HepG2 (cell line): ENCODE measurements around the gene KCNJ14. TPM values are rescaled to one million over a fixed set of nuclear protein-coding genes. Genes with fewer than 3 reads are reported as not detected.

Source experiments
- ATAC-seq: fragments of 200-7000 bp; cut with Tn5 transposase; 3 replicates; pipeline ENCODE4 v1.9.1; 2020; ENCODE audit warnings: mild to moderate bottlenecking, moderate library complexity
- BruUV-seq: library from RNA; stranded (reverse); fragments of 400-500 nt; replicated peaks from 2 replicates; lab custom pipeline; 2021; lab: Mats Ljungman, UMichigan
- CTCF ChIA-PET: fragments of 300-600 bp; formaldehyde crosslinking; extraction: SDS; loops from one replicate; lab custom pipeline; 2021; ENCODE audit warnings: low total read pairs, inconsistent platforms, low intra/inter-chr PET ratio; lab: Yijun Ruan, JAX
- POLR2A ChIA-PET: fragments of 350-600 bp; sonication (Branson Sonifier 250); formaldehyde crosslinking; loops from one replicate; lab custom pipeline; 2020; ENCODE audit warnings: antibody characterized with exemption, inconsistent platforms; lab: Yijun Ruan, JAX
- DNase-seq: peaks from one replicate; pipeline ENCODE4 v3.0.0-alpha.2; 2015; ENCODE audit warnings: low spot score
- FAIRE-seq: peaks from 3 replicates; lab custom pipeline; 2011; peaks lifted over from hg19 to GRCh38; lab: Jason Lieb, UNC
- H2AFZ ChIP-seq: one replicate; pipeline ENCODE4 v1.6.1; 2011; ENCODE audit warnings: low read length, inconsistent platforms
- H3K27ac ChIP-seq: fragments of 300-600 bp; 3 replicates; pipeline ENCODE4 v1.8.0; 2011; ENCODE audit warnings: mixed run types, mild to moderate bottlenecking, mixed read lengths, low read length, inconsistent platforms; ENCODE audit not compliant: insufficient read depth; ENCODE audit errors: extremely low read length
- H3K27me3 ChIP-seq, 2 experiments: fragments of 200-600 bp in 1 of 2; 2 replicates in 1 of 2; 3 replicates in 1 of 2; pipeline versions ENCODE4 v1.6.0 to v1.8.0; 2011; ENCODE audit warnings: low read length in 2 of 2, mild to moderate bottlenecking in 2 of 2, moderate library complexity in 2 of 2, inconsistent platforms in 1 of 2; ENCODE audit not compliant: insufficient read depth in 2 of 2, control insufficient read depth in 1 of 2
- H3K36me3 ChIP-seq, 2 experiments: fragments of 200-600 bp in 1 of 2; replicated peaks in 1 of 2; 2 replicates in 1 of 2; 3 replicates in 1 of 2; pipeline versions ENCODE4 v1.5.1 to v1.8.0; 2011; ENCODE audit warnings: low read length in 2 of 2, inconsistent platforms in 1 of 2; ENCODE audit not compliant: insufficient read depth in 2 of 2, control insufficient read depth in 1 of 2
- H3K4me1 ChIP-seq: 2 replicates; pipeline ENCODE4 v1.5.1; 2012; ENCODE audit warnings: low read length, inconsistent platforms; ENCODE audit not compliant: insufficient read depth
- H3K4me2 ChIP-seq: 2 replicates; pipeline ENCODE4 v1.6.0; 2011; ENCODE audit warnings: low read depth, low read length, inconsistent platforms
- H3K4me3 ChIP-seq, 3 experiments: fragments of 200-600 bp in 1 of 3; sonication (generic), shearing (Covaris generic) in 1 of 3; replicated peaks in 1 of 3; 2 replicates each; pipeline ENCODE4 v1.5.1; 2011 to 2016; ENCODE audit warnings: low read length in 3 of 3, inconsistent platforms in 2 of 3, low read depth in 2 of 3, mild to moderate bottlenecking in 2 of 3, control low read depth in 1 of 3, mixed read lengths in 1 of 3; ENCODE audit not compliant: insufficient read depth in 1 of 3
- H3K79me2 ChIP-seq: one replicate; pipeline ENCODE4 v1.6.1; 2011; ENCODE audit warnings: low read length, inconsistent platforms; ENCODE audit not compliant: insufficient read depth
- H3K9ac ChIP-seq: 2 replicates; pipeline ENCODE4 v1.6.0; 2011; ENCODE audit warnings: mild to moderate bottlenecking, low read depth, low read length, inconsistent platforms; ENCODE audit not compliant: insufficient read depth
- H3K9me3 ChIP-seq: 2 replicates; pipeline ENCODE4 v1.5.1; 2012; ENCODE audit warnings: mild to moderate bottlenecking, low read length
- H4K20me1 ChIP-seq: 2 replicates; pipeline ENCODE4 v1.6.0; 2011; ENCODE audit warnings: inconsistent platforms, mild to moderate bottlenecking, low read length, moderate library complexity; ENCODE audit not compliant: insufficient read depth
- AKAP8 ChIP-seq: sonication (generic); formaldehyde crosslinking; IDR thresholded peaks from 2 replicates; pipeline ENCODE4 v1.5.1; 2020; ENCODE audit warnings: mild to moderate bottlenecking, missing genetic modification reagents
- CAMTA2 ChIP-seq: sonication (generic); formaldehyde crosslinking; IDR thresholded peaks from 2 replicates; pipeline ENCODE4 v1.4.0; 2020; ENCODE audit warnings: mild to moderate bottlenecking, missing genetic modification reagents, borderline replicate concordance
- GATAD2A ChIP-seq: IDR thresholded peaks from 2 replicates; pipeline ENCODE4 v1.6.1; 2016
- KDM4B ChIP-seq: sonication (generic); formaldehyde crosslinking; IDR thresholded peaks from 2 replicates; pipeline ENCODE4 v1.4.0; 2020; ENCODE audit warnings: missing genetic modification reagents
- MBD4 ChIP-seq: IDR thresholded peaks from 2 replicates; pipeline ENCODE4 v1.6.1; 2012; ENCODE audit warnings: low read length, inconsistent platforms, borderline replicate concordance
- NFIC ChIP-seq: IDR thresholded peaks from 2 replicates; pipeline ENCODE4 v1.6.1; 2012; ENCODE audit warnings: mild to moderate bottlenecking, low read length, inconsistent platforms
- SNAPC2 ChIP-seq: sonication (generic); formaldehyde crosslinking; IDR thresholded peaks from 2 replicates; pipeline ENCODE4 v1.8.1; 2022; ENCODE audit warnings: mild to moderate bottlenecking, missing genetic modification reagents
- SUZ12 ChIP-seq: fragments of 150-350 bp; IDR thresholded peaks from 2 replicates; pipeline ENCODE4 v1.6.1; 2014; ENCODE audit warnings: low read depth, low read length
- THYN1 ChIP-seq: sonication (generic); formaldehyde crosslinking; IDR thresholded peaks from 2 replicates; pipeline ENCODE4 v1.8.1; 2023; ENCODE audit warnings: low read depth, mild to moderate bottlenecking, moderate library complexity, missing genetic modification reagents, borderline replicate concordance
- ZNF12 ChIP-seq: sonication (generic); formaldehyde crosslinking; IDR thresholded peaks from 2 replicates; pipeline ENCODE4 v1.5.0; 2020; ENCODE audit warnings: missing genetic modification reagents
- ZNF180 ChIP-seq: sonication (generic); formaldehyde crosslinking; IDR thresholded peaks from 2 replicates; pipeline ENCODE4 v1.4.0; 2020; ENCODE audit warnings: low read depth, missing genetic modification reagents, borderline replicate concordance
- ZNF496 ChIP-seq: sonication (generic); formaldehyde crosslinking; IDR thresholded peaks from 2 replicates; pipeline ENCODE4 v1.8.1; 2023; ENCODE audit warnings: mild to moderate bottlenecking, moderate library complexity, missing genetic modification reagents; ENCODE audit not compliant: insufficient replicate concordance
- ZNF510 ChIP-seq: sonication (generic); formaldehyde crosslinking; IDR thresholded peaks from 2 replicates; pipeline ENCODE4 v1.4.0; 2020; ENCODE audit warnings: low read depth, mild to moderate bottlenecking, missing genetic modification reagents
- WGBS: methylation state at CpG from one replicate; pipeline ENCODE4 v1.1.6; 2017; ENCODE audit warnings: low lambda C conversion rate; 5-methylcytosine and 5-hydroxymethylcytosine counted together
- in situ Hi-C: cut with HindIII; loops from 2 replicates; pipeline ENCODE4 v1.10.0; 2017; ENCODE audit warnings: low pct_unique_long_range_greater_than_20kb; ENCODE audit not compliant: extremely low pct_ligation_motif_present
- intact Hi-C: fragments of 100-400 bp; cut with micrococcal nuclease; formaldehyde crosslinking; loops from one replicate; pipeline ENCODE4 v1.10.0; 2022; ENCODE audit not compliant: unreplicated experiment
- polyA plus RNA-seq, 8 experiments: library from polyadenylated mRNA; depleted of rRNA in 3 of 8; stranded (reverse) in 7 of 8; unstranded in 1 of 8; fragments of >200 nt; fragmentation: Illumina TruSeq in 4 of 8; extraction: Trizol in 4 of 8; gene quantifications; 2 replicates each; pipeline versions ENCODE4 v1.2.1 to v1.2.3, GENCODE V29; 2011 to 2016; ENCODE audit warnings: low read depth in 4 of 8, missing spikeins in 1 of 8, mixed read lengths in 1 of 8; ENCODE audit not compliant: insufficient read depth in 1 of 8
- total RNA-seq, 5 experiments: library from RNA; depleted of rRNA; stranded (reverse); fragments of >200 nt; fragmentation: Illumina TruSeq; extraction: Trizol; gene quantifications; 2 replicates each; pipeline ENCODE4 v1.2.3, GENCODE V29; 2016; ENCODE audit warnings: low read depth in 1 of 5
- TF ChIP-seq, protein P1 (sequence below): IDR thresholded peaks from 2 replicates; pipeline ENCODE4 v1.6.1; 2016; ENCODE audit warnings: missing compliant biosample characterization, missing genetic modification reagents, borderline replicate concordance
- TF ChIP-seq, protein P2 (sequence below): sonication (generic); formaldehyde crosslinking; conservative IDR thresholded peaks from 2 replicates; pipeline ENCODE4 v1.4.0; 2020; ENCODE audit warnings: missing genetic modification reagents
- TF ChIP-seq, protein P3 (sequence below): sonication (generic); formaldehyde crosslinking; IDR thresholded peaks from 2 replicates; pipeline ENCODE4 v1.5.1; 2020; ENCODE audit warnings: mild to moderate bottlenecking, moderate library complexity, missing genetic modification reagents

Gene KCNJ14
- total and polyA plus RNA-seq, 2 of the 13 experiments (the other 11 are each of a cell fraction or from before 2014, with no cell fraction given), result 0.20 to 0.51 TPM

DNA sequence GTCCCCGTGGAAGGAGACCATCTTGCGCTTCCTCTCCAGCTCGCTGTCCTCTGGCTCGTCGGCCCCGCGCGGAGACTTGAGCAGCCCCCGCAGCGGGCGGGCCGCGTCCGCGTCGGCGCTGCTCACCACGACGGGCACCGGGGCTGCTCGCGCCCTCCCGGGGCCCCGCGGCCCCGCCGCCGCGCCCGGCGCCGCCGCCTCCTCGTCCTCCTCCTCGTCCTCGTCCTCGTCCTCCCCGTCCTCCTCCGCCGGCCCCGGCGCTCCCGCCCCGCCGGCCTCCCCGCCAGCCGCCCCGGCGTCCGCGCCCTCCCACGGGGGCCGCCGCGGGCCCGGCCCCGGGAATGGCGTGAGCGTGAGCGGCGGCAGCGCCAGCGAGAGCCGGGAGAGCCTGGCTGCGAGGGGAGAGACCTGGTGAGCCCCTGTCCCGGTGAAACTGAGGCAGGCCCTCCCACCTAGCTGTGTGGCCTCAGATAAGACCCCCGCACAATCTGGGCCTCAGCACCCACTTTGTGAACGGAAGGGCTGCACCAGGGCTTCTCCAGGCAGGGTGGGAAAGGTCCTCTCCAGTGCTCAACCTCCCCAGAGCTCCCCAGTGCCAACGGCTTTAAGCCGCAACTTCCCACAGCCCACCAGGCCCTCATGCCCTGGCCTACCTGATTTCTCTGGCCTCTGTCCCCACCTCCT is 38.5 kb downstream of the KCNJ14 start:
- in situ Hi-C loops, result no loop called here
- no TSS peak for BruUV-seq

More for the DNA sequence above, 38.5 kb downstream of the KCNJ14 start:
- Histone ChIP-seq H3K27ac (no peak overlapping the region), H3K4me1 (peaks cover 34% of the 10 kb centered on the region), H4K20me1 (no peaks in the 10 kb centered on the region), H3K27me3 (no peaks in the 10 kb centered on the region), H3K79me2 (no peaks in the 10 kb centered on the region), H3K4me3 (no peak overlapping the region), H2AFZ (no peak overlapping the region), H3K36me3 (no peaks in the 10 kb centered on the region; a peak in 1 of 5 replicates), H3K9me3 (no peaks in the 10 kb centered on the region), H3K9ac (no peak overlapping the region), H3K4me2 (no peak overlapping the region)
- no peak for TF ChIP-seq GATAD2A
- no peak for TF ChIP-seq AKAP8 (CRISPR knock-in tag)
- TF ChIP-seq CAMTA2 (CRISPR knock-in tag), result no peak
- no peak for TF ChIP-seq MBD4
- no peak for TF ChIP-seq ZNF496 (CRISPR knock-in tag)
- TF ChIP-seq SUZ12, result no peak
- TF ChIP-seq SNAPC2 (CRISPR knock-in tag), result no peak
- TF ChIP-seq ZNF180 (CRISPR knock-in tag), result no peak
- TF ChIP-seq, protein P1, sequence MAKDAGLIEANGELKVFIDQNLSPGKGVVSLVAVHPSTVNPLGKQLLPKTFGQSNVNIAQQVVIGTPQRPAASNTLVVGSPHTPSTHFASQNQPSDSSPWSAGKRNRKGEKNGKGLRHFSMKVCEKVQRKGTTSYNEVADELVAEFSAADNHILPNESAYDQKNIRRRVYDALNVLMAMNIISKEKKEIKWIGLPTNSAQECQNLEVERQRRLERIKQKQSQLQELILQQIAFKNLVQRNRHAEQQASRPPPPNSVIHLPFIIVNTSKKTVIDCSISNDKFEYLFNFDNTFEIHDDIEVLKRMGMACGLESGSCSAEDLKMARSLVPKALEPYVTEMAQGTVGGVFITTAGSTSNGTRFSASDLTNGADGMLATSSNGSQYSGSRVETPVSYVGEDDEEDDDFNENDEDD, result no peak
- no peak for TF ChIP-seq ZNF510 (CRISPR knock-in tag)
- TF ChIP-seq, protein P2, sequence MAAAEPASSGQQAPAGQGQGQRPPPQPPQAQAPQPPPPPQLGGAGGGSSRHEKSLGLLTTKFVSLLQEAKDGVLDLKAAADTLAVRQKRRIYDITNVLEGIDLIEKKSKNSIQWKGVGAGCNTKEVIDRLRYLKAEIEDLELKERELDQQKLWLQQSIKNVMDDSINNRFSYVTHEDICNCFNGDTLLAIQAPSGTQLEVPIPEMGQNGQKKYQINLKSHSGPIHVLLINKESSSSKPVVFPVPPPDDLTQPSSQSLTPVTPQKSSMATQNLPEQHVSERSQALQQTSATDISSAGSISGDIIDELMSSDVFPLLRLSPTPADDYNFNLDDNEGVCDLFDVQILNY, result no peak
- TF ChIP-seq ZNF12 (CRISPR knock-in tag), result no peak
- TF ChIP-seq, protein P3, sequence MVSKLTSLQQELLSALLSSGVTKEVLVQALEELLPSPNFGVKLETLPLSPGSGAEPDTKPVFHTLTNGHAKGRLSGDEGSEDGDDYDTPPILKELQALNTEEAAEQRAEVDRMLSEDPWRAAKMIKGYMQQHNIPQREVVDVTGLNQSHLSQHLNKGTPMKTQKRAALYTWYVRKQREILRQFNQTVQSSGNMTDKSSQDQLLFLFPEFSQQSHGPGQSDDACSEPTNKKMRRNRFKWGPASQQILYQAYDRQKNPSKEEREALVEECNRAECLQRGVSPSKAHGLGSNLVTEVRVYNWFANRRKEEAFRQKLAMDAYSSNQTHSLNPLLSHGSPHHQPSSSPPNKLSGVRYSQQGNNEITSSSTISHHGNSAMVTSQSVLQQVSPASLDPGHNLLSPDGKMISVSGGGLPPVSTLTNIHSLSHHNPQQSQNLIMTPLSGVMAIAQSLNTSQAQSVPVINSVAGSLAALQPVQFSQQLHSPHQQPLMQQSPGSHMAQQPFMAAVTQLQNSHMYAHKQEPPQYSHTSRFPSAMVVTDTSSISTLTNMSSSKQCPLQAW (CRISPR knock-in tag), result no peak
- TF ChIP-seq NFIC, result no peak
- TF ChIP-seq THYN1 (CRISPR knock-in tag), result no peak
- TF ChIP-seq KDM4B (CRISPR knock-in tag), result no peak
- ChIA-PET CTCF (no interaction called here), POLR2A (interaction anchor here (0.6 to 1.6 kb wide), 6 partner anchors 14 to 161 kb away, joined by 3 to 9 read pairs (median 4); partner anchors contain the start of genes RPL18 and SPHK2)
- intact Hi-C loops, result no loop called here
- DNase-seq, result no peak
- no peak for ATAC-seq
- no peak for FAIRE-seq
- 95% methylated on average over 65 of the region's 70 CpGs for WGBS
